ENCODE measurements around the gene MPST. TPM values are rescaled to one million over a fixed set of nuclear protein-coding genes. Genes with fewer than 3 reads are reported as not detected.

MPST gene
- total RNA-seq, 1 experiment from 2014 or later = 68.6 TPM

DNA sequence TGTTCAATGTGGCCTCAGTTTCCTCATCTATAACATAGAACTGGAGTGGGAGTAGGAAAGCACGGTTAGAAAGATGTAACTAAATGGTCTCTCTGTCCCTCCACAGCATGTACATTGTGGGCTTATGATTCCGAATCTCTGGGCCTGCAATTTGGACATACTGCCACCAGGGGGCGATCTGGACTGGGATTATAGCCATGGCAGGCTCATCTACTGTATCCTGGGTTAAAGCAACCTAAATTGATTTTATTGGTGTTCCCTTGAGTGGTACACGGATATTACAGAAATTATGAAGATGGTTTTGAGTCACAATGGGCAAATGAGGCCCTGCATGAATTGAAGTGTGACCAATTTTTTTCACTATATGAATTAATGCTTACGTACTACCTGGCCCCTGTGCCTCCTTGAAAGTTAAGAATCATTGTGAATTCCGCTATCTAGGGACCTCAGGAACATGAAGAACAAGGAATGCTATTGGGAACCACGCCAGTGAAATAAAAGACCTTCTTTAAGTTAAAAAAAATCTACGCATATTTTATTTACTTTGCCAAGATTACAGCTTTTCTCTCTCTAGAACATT lies 33.2 kb upstream of the MPST start:
- Histone ChIP-seq H3K36me3 (ENCODE audit: control insufficient read depth in 1 of 2, insufficient read depth in 2 of 2, low read length in 2 of 2) (no peaks in the 10 kb centered on the region), H3K79me2 (ENCODE audit: insufficient read depth, low read length) (no peaks in the 10 kb centered on the region), H4K20me1 (ENCODE audit: insufficient read depth) (no peaks in the 10 kb centered on the region), H3K9ac (ENCODE audit: low read length) (no peak overlapping the region), H3K4me1 (ENCODE audit: control insufficient read depth in 1 of 2, insufficient read depth in 2 of 2, low read length in 2 of 2) (peaks cover 0 to 5% of the 10 kb centered on the region in 2 experiments; a peak in 1 of 4 replicates), H3K4me2 (ENCODE audit: low read length) (no peak overlapping the region), H3K27ac (ENCODE audit: low read depth, low read length) (no peak overlapping the region), H3K4me3 (replicated peaks in 1 of 2; ENCODE audit: low read depth in 1 of 2, low read length in 2 of 2) (no peak overlapping the region), H3K27me3 (ENCODE audit: insufficient read depth, low read length) (no peaks in the 10 kb centered on the region), H2AFZ (ENCODE audit: low read depth, low read length, poor library complexity, severe bottlenecking) (no peak overlapping the region), H3K9me3 (ENCODE audit: control insufficient read depth in 1 of 2, insufficient read depth in 1 of 2, low read depth in 1 of 2, low read length in 2 of 2) (peaks cover 6 to 11% of the 10 kb centered on the region in 2 experiments; a peak in 2 of 4 replicates), H3K9me2 (ENCODE audit: insufficient read depth) (no peaks in the 10 kb centered on the region)
- POLR2A ChIA-PET = no interaction called here
- CTCF ChIA-PET = interaction anchor here (0.9 to 1.9 kb wide), 2 partner anchors 9 to 12 kb away, joined by 5 to 7 read pairs; no protein-coding TSS in a partner anchor
- no TSS peak for BruUV-seq (replicated peaks)
- RAD21 ChIA-PET (ENCODE audit: low non-redundant PET in 1 of 2, low total read pairs in 2 of 2, uncharacterized antibody in 2 of 2, unreplicated experiment in 2 of 2) = no interaction called here
- ATAC-seq (peak; percentile 69), DNase-seq (ENCODE audit: low read depth, low spot score) (no peak)
- intact Hi-C loops (cut with micrococcal nuclease) = loop anchor here (1.0 kb wide), 1 partner anchor 213 kb away; no protein-coding TSS in a partner anchor
- TF ChIP-seq RAD21 (IDR thresholded peaks at IDR 0.05; ENCODE audit: low read depth) (peak; percentile 77), YY1 (IDR thresholded peaks at IDR 0.05; ENCODE audit: extremely low read depth, insufficient replicate concordance, low read depth, low read length) (no peak), CEBPB (IDR thresholded peaks at IDR 0.05; ENCODE audit: low read depth) (no peak), CBX3 (IDR thresholded peaks at IDR 0.05; ENCODE audit: low read depth) (peak; percentile 73; the same call in 1 of the 2 replicates), POLR2AphosphoS5 (IDR thresholded peaks at IDR 0.05; ENCODE audit: low read depth, low read length) (no peak), EZH2 (IDR thresholded peaks at IDR 0.05) (no peak)
- TF ChIP-seq, protein P1, sequence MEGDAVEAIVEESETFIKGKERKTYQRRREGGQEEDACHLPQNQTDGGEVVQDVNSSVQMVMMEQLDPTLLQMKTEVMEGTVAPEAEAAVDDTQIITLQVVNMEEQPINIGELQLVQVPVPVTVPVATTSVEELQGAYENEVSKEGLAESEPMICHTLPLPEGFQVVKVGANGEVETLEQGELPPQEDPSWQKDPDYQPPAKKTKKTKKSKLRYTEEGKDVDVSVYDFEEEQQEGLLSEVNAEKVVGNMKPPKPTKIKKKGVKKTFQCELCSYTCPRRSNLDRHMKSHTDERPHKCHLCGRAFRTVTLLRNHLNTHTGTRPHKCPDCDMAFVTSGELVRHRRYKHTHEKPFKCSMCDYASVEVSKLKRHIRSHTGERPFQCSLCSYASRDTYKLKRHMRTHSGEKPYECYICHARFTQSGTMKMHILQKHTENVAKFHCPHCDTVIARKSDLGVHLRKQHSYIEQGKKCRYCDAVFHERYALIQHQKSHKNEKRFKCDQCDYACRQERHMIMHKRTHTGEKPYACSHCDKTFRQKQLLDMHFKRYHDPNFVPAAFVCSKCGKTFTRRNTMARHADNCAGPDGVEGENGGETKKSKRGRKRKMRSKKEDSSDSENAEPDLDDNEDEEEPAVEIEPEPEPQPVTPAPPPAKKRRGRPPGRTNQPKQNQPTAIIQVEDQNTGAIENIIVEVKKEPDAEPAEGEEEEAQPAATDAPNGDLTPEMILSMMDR (IDR thresholded peaks at IDR 0.05 in 2 of 3, conservative IDR thresholded peaks at IDR 0.05 in 1 of 3; ENCODE audit: borderline replicate concordance in 1 of 3, insufficient read depth in 1 of 3, low read depth in 2 of 3, low read length in 2 of 3) = peak; percentile 64 to 99 (median 94); a peak in 5 of 6 replicates
- TF ChIP-seq, protein P2, sequence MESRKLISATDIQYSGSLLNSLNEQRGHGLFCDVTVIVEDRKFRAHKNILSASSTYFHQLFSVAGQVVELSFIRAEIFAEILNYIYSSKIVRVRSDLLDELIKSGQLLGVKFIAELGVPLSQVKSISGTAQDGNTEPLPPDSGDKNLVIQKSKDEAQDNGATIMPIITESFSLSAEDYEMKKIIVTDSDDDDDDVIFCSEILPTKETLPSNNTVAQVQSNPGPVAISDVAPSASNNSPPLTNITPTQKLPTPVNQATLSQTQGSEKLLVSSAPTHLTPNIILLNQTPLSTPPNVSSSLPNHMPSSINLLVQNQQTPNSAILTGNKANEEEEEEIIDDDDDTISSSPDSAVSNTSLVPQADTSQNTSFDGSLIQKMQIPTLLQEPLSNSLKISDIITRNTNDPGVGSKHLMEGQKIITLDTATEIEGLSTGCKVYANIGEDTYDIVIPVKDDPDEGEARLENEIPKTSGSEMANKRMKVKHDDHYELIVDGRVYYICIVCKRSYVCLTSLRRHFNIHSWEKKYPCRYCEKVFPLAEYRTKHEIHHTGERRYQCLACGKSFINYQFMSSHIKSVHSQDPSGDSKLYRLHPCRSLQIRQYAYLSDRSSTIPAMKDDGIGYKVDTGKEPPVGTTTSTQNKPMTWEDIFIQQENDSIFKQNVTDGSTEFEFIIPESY (IDR thresholded peaks at IDR 0.05; ENCODE audit: extremely low read depth, insufficient replicate concordance, low read length) = no peak
